ENCODE results near the gene LYST. TPM values are rescaled to one million over a fixed set of nuclear protein-coding genes. Genes with fewer than 3 reads are reported as not detected.

The LYST gene
- polyA plus RNA-seq, 1 of the 3 experiments (the other 2 are of a cell fraction) = 3.9 TPM

- peak; percentile 51 for TF ChIP-seq REST (IDR thresholded peaks at IDR 0.05; ENCODE audit: low read depth, low read length)
- peak; percentile 96 for TF ChIP-seq TEAD4 (IDR thresholded peaks at IDR 0.05; ENCODE audit: borderline replicate concordance, insufficient read depth)
- TF ChIP-seq GABPA (IDR thresholded peaks at IDR 0.05; ENCODE audit: low read depth) = no peak
- no peak for TF ChIP-seq RFX5 (IDR thresholded peaks at IDR 0.05; ENCODE audit: low read length)
- peak; percentile 46 for TF ChIP-seq GATA2 (CRISPR knock-in tag; IDR thresholded peaks at IDR 0.05)
- no peak for TF ChIP-seq IRF3 (IDR thresholded peaks at IDR 0.05; ENCODE audit: low read depth, low read length)
- TF ChIP-seq JUND (IDR thresholded peaks at IDR 0.05) = peak; percentile 99
- TF ChIP-seq FOSL2 (IDR thresholded peaks at IDR 0.05; ENCODE audit: borderline replicate concordance, low read depth) = peak; percentile 99
- TF ChIP-seq PBX3 (IDR thresholded peaks at IDR 0.05) = peak; percentile 93
- peak; percentile 31; the same call in 1 of the 2 replicates for TF ChIP-seq SIN3A (IDR thresholded peaks at IDR 0.05; ENCODE audit: borderline replicate concordance, low read depth, low read length)
- TF ChIP-seq NRF1 (IDR thresholded peaks at IDR 0.05; ENCODE audit: low read depth, low read length) = no peak
Observed at GRCh38 chr1:235910357-235911299, 43.9 kb upstream of the LYST start (continued).

GRCh38 chr1:235908742-235909520 lies 42.2 kb upstream of the LYST start:
- Histone ChIP-seq H3K27ac (ENCODE audit: low read depth in 2 of 2, low read length in 1 of 2) (peak overlapping the region; percentile 89 to 99), H3F3A (replicated peaks; ENCODE audit: insufficient read depth) (peaks cover 37% of the 10 kb centered on the region), H3K4me1 (ENCODE audit: control insufficient read depth in 1 of 2, insufficient read depth in 2 of 2, low read depth in 1 of 2, low read length in 1 of 2) (peaks cover 13 to 32% of the 10 kb centered on the region in 2 experiments), H2AFZ (ENCODE audit: low read depth) (no peak overlapping the region), H4K20me1 (ENCODE audit: insufficient read depth) (no peaks in the 10 kb centered on the region), H3K4me3 (ENCODE audit: low read depth in 2 of 2, low read length in 1 of 2) (peak overlapping the region in 1 of 2 experiments; percentile 31; a peak in 1 of 4 replicates), H3K79me2 (ENCODE audit: insufficient read depth) (no peaks in the 10 kb centered on the region), H3K4me2 (peak overlapping the region; percentile 68), H3K27me3 (ENCODE audit: insufficient read depth) (no peaks in the 10 kb centered on the region), H3K36me3 (replicated peaks in 1 of 2; ENCODE audit: control insufficient read depth in 1 of 2, insufficient read depth in 2 of 2, low read length in 1 of 2) (no peaks in the 10 kb centered on the region), H3K9ac (peak overlapping the region; percentile 68), H3K9me3 (no peaks in the 10 kb centered on the region), H3K9me2 (no peaks in the 10 kb centered on the region)
- DNase-seq = no peak
- whole genome bisulfite sequencing (ENCODE audit: low lambda C conversion rate) = 35% methylated on average over 8 of the region's 8 CpGs
- POLR2A ChIA-PET = no interaction called here
- CTCF ChIA-PET = no interaction called here
- TF ChIP-seq SMC3 (IDR thresholded peaks at IDR 0.05; ENCODE audit: low read depth, low read length) = no peak
- TF ChIP-seq TAF1 (IDR thresholded peaks at IDR 0.05; ENCODE audit: borderline replicate concordance, low read depth, low read length) = no peak
- TF ChIP-seq NFIC (IDR thresholded peaks at IDR 0.05; ENCODE audit: borderline replicate concordance) = peak; percentile 87
- peak; percentile 80; the same call in 1 of the 2 replicates for TF ChIP-seq RXRA (IDR thresholded peaks at IDR 0.05; ENCODE audit: borderline replicate concordance, low read depth)
- TF ChIP-seq FOSL2 (IDR thresholded peaks at IDR 0.05; ENCODE audit: borderline replicate concordance, low read depth) = peak; percentile 91
- no peak for TF ChIP-seq USF1 (IDR thresholded peaks at IDR 0.05; ENCODE audit: borderline replicate concordance, low read depth)
- TF ChIP-seq EZH2phosphoT487 (IDR thresholded peaks at IDR 0.05; ENCODE audit: borderline replicate concordance, low read depth) = no peak
- TF ChIP-seq EP300 (IDR thresholded peaks at IDR 0.05; ENCODE audit: borderline replicate concordance in 1 of 2, low read depth in 1 of 2, low read length in 1 of 2) = peak in 1 of 2 experiments; percentile 89; a peak in 2 of 4 replicates
- peak; percentile 76 for TF ChIP-seq MEF2A (IDR thresholded peaks at IDR 0.05; ENCODE audit: borderline replicate concordance, low read depth)
